ENCODE data around the gene RASGEF1C.
"Not testable (repeated sequence)": the region's sequence is repeated elsewhere in the genome, so short reads cannot be mapped to it uniquely, and the experiment has no call there.

The RASGEF1C gene

DNA sequence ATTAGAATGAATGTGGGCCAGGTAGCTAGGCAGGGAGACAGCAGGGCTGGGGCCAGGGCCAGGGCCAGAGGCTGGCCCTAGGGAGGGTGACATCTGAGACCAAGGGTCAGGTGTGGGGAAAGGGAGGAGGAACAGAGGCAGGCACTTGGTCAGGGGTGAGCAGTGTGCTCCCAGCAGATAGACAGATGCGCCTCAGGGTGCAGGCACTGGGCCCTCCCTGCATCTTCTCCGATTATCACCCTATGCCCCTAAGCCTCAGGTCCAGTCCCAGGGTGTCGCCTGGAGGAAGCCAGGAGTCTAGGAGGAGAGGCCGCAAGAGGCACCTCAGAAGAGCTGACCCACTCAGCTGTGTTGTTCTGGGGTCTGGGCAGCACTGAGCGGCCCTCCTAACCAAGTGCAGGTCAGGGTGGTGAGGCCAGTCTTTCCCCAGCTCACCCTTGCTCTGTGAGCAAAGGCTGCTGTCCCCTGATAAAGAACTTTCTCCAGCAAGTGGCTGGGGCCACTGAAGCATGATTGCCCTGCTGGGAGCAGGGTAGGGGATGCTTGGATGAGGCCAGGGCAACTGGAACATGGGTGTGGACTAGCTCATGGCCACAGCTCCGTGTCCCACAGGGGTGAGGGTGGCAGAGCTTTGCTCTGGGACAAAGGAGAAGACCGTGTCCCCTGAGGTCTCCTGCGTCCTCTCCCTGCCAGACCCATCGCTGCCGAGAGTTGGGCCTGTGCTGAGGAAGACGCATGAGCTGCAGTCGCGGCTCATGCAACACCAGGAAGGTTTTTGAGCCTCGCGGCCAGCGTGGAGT lies 2.1 kb upstream of the RASGEF1C start:
- no peak for DNase-seq (ENCODE audit: low spot score)

DNA sequence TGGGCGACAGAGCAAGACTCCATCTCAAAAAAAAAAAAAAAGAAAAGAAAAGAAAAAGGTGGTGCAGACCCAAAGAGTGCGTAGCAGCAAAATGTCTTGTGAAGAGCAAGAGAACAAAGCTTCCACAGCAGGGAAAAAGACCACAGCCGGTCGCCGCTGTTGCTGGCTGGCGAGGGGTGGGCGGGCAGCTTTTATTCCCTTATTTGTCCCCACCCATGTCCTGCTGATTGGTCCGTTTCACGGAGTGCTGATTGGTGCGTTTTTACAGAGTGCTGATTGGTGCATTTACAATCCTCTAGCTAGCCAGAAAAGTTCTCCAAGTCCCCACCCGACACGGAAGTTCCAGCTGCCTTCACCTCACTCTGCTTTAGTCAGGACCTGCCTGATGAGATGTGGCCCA lies 1.1 kb upstream of the RASGEF1C start:
- DNase-seq (ENCODE audit: low spot score) = not testable (repeated sequence)

DNA sequence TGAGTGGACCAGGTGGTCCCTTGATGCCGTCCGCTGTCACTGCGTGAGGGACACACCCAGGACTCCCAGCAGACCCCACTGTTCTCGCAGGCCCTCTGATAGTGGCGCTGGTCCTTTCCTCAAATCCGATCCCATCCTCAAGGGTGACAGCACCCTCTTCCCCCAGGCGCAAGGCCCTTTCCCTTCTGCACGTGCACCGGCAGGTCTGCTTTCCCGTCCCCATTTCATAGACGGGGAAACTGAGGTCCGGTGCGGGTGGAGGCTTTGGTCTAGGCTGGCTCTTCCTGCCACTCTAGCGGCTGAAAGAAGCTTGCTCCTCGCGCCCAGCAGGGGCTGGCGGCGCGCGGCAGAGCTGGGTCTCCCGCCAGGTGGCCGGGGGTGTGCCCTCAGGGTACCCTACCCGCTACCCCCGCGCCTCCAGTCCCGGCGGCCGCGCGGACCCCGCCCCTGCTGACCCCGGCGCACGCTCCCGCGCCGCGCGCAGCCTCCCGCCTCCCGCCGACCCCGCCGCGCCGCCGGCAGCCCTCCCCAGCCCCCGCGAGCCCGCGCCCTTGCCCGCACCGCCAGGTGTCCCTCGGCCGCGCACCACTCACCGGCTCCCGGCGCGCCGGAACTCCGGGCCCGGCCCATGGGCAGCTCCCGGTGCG lies 453 bp downstream of the RASGEF1C start:
- DNase-seq (ENCODE audit: low spot score) = no peak

DNA sequence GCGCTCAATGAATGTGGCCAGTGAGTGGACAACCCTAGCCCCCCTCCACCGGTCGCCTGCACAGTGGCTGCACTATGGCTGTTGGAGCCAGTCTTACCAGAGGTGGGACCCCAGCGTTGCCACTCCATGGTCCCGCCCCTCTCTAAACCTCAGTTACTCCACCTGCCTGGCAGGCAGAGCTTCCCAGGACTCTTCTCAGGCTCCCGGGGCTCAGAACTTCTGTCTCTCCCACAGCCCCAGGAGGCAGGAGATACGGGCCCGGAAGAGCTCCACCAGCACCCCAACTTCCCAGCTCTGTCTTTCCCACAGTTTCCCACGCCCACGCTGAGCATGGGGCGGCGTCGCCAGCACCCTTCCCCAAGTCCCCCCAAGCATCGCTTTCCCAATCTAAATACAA lies 975 bp downstream of the RASGEF1C start:
- DNase-seq (ENCODE audit: low spot score) = no peak

DNA sequence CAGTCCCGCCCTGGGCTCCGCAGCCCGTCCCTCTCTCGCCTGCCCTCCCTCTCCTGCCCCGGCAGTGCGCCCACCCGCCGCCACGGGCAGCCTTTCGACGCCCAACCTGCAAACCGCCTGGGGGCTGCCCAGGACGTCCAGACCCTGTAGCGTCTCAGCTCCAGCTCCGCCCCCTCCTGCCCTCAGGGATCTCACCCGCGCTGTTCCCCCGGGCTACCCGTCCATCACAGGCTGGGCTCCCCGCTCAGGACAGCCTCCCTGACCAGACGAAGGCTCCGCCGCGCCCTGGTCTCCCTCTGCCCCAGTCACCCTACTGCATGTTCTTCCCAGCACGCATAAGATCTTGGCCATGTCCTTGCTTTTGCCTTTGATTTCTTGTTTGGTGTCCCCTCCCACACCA lies 1.4 kb downstream of the RASGEF1C start:
- no peak for DNase-seq (ENCODE audit: low spot score)

DNA sequence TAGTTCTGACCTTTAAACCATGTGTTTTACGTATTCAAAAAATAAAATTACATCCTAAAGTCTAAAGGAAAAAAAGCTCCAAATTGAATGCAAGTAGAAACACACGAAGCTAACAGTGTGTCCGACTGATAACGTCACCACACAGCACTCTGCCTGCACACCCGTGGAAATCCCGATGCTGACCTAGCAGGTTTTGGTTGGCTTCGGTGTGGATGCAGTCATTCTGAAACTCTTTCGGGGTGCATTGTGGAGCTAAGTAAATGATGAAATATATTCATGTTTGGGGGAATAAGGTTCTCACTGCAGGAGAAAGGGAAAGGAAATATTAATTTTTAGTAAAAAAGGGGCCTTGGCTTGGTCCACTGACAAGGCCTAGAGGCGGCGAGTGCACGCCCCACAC lies 2.0 kb downstream of the RASGEF1C start:
- no peak for DNase-seq (ENCODE audit: low spot score)

DNA sequence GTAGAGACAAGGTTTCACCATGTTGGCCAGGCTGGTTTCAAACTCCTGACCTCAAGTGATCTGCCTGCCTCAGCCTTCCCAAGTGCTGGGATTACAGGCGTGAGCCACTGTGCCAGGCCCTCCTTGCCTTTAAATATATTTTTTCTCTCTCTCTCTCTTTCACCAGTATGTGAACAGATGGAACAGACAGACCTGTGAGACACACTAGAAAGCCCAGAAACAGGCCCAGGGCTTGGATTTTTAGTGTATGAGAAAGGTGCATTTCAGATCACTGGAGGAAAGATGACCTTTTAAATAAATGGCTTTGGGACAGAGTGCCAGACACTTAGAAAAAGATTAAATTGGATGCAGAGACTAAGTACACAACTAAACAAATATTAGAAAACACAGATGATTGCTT lies 3.1 kb downstream of the RASGEF1C start:
- no peak for DNase-seq (ENCODE audit: low spot score)

DNA sequence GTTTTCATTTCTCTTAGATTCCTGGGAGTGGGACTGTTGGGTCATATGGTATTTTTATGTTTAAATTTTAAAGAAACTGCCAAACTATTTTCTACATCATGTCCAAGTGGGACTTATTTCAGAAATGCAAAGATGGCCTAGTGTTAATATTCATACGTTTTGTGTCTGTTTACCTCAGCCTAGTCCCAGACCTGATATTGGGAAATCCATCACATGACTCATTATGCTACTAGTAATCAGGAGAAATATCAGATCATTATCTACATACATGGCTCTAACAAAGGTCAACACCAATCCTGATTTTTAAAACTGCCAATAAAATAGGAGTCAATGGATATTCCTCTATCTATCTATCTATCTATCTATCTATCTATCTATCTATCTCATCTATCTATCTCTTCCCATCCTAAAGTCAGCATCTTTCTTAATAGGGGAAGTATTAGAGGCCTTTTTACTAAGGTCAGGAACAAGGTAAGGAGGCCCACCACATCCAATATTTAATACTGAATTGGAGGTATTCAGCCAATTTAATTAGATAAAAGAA lies 4.7 kb downstream of the RASGEF1C start:
- no peak for DNase-seq (ENCODE audit: low spot score)

DNA sequence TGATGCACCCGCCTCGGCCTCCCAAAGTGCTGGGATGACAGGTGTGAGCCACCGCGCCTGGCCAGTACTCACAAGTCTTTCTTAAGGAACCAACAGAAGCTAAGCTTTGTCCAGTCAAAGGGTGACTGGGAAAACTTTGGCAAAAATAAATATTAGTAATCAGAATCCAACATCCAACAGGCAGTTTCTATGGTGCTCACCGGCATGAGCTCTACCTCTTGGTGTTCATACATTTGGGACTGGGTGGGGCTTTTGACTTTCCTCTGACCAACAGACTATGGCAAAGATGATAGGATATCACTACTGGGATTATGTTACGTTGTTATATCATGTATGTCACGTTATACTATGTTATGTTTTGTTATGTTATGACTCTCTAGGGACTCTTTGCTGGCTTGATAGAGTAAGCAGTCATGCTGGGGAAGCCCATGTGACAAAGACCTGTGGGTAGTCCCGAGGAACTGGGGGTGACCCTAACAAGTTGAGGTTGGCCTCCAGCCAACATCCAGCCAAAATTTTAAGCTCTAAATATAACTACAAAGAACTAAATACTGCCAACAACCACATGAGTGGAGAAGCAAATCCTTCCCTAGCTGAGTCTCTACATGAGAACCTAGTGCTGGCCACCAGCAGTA lies 6.0 kb downstream of the RASGEF1C start:
- DNase-seq (ENCODE audit: low spot score) = no peak

DNA sequence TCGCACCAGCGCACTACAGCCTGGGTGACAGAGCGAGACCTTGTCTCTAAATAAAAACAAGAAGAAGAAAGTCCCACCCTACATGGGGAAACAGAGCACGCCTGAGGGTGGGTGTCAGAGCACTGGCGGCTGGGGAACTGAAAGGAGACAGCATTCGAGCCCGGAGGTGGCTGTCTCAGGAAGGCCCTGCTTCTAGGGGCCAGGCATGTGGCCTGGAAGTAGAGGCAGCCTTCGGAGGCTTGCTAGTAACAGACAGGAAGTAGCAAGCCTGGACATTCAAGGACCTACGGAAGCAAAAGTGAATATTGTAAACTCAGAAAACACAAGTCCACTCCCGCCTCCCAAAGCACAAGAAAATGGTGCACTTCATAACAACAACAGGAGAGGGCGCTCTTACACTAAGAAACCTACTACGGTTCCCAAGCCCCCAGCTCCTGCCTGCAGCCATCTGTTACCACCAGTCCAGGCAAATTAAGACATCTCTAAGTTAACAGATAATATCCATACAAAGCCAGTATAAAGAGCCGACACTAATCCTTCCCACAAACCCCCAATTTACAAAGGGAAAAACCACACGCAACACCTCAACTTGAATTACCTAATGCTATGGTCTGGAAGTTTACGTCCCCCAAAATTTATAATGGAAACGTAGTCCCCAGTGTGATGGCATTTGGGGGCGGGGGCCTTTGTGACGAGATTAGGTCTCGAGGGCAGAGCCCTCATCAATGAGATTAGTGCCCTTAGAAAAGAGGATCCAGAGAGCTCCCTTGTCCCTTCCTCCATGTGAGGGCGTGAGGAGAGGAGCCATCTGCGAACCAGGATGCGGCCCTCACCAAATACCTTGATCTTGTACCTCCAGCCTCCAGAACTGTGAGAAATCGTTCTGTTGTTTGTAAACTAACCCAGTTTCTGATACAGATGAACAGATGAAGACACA lies 7.7 kb downstream of the RASGEF1C start:
- no peak for DNase-seq (ENCODE audit: low spot score)

DNA sequence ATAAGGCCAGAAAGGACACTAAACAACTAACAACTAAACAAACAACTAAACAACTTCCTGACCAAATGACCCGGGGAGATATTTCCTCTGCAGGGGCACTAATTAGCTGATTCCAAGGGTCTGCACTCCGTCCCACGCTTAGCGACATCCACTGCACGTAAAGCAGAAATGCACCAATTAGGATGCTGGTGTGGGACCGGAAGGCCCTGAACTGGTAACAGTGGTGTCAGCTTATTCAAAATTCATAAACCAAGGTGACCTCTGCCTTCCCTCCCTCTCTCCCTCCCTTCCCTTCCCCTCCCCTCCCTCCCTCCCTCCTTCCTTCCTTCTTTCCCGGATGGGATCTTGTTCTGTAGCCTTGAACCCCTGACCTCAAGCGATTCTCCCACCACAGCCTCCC lies 9.6 kb downstream of the RASGEF1C start:
- DNase-seq (ENCODE audit: low spot score) = no peak

DNA sequence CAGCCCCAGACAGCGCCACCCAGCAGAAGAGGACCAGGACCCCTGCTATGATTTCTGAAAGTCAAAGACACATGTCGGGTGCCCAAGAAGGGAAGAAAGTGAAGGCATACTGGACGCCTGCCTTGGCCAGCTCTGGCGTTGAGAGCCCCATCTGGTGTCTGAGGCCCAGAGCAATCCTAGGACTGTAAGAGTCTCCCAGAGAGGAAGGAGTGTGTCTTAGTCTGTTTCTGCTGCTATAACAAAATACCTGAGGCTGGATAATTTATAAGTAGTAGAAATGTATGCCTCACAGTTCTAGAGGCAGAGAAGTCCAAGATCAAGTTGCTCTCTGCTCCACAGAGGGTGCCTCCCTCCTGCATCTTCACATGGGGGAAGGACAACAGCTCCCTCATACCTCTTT lies 10.8 kb downstream of the RASGEF1C start:
- no peak for DNase-seq (ENCODE audit: low spot score)

DNA sequence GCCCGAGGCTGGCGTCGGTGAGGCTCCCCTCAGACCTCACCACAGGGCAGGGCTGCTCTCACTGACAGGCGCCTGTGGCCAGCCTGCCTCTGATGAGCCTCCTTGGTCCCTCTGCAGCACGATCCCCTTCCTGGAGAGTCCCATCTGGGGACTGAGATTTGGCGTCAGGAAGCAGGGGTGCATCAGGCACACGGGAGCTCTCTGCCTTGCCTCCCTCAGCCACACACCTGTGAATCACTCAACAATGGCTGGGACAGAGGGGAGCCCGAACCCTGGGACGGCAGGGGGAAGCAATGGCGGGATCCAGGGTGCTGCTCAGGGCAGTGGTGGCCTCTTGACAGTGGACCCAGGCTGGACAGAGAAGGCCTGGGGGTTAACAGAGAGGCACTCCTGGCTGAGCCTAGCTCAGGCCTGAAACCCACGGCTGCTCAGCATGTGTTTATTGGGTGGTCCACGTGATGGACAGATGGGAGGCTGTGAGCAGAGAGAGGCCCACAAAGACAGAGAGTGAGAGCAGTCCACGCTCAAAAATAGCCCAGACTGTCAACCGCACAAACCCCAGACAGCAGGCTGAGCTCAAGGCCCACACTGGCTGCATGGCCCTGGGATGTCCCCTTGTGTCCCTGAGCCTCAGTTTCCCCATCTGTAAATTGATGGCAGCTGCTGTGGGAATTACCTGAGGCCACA lies 11.9 kb downstream of the RASGEF1C start:
- DNase-seq (ENCODE audit: low spot score) = no peak

DNA sequence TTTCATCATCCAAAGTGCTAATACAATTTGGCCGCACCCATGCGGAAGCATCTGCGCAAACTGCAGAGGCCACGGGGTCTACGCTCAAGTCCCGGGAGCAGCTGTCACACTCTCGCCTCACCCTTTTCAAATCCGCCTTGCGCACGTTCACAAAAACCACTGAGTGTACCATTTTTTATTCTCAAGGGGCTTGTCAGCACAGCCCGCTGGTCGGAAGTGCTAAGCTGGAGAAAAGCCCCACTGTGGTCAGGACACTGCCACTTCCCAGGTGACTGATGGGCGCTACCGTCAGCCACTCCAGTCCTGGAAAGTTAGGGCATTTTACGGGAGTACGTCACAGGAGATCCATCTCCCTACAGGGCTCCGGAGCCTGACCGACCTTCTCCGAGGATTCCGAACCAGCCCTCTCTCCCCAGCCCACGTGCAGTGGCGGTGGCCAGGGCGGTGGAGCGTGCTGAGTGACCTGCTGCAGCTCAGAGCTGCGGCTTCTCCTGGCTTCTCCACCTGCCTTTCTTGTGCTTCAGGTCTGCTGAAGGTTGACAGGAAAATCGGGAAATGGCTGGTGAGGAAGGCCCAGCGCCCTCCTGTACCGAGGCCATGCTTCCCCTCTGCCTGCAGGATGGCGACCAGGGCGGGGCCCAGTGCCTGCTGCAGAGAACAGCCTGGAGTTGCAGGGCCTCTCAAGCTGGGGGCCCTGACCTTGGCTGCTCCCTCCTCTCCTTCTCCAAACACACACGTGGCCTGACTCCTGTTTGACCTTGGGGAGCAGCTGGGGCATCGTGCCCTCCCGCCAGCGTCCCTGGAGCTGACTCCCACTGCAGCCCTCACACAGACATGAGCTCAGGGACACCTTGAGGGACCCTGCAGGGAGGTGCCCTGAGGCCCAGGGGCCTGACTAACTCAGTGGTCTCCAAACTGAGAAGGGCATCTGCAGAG lies 14.3 kb downstream of the RASGEF1C start:
- no peak for DNase-seq (ENCODE audit: low spot score)

DNA sequence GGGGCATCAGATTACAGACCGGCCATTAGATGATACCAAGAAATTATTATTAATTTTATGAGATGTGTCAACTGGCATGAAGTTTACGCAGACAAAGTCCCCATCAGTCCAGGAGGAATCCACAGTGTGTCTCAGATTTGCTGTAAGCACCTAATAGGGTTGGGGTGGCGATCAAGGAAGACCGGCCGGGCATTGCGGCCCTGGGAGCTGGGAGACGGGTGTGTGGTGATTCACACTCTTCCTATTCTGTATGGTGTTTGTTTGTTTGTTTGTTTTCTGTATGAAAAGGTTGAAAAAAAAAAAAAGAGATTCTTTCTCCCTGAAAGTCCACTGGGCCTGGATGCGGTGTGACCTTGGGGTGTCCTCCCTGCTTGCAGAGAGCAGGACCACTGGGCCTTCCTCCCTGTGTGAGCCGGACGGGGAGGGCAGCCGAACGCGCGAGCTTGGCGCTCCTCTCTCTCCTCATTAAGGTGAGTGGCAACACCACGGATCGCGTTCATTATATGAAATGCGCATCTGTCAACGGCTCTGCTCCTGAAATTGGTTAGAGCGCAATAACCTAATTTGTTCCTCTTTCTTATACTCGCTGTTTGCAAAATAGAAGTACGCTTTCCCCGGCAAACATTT lies 15.1 kb downstream of the RASGEF1C start:
- no peak for DNase-seq (ENCODE audit: low spot score)

DNA sequence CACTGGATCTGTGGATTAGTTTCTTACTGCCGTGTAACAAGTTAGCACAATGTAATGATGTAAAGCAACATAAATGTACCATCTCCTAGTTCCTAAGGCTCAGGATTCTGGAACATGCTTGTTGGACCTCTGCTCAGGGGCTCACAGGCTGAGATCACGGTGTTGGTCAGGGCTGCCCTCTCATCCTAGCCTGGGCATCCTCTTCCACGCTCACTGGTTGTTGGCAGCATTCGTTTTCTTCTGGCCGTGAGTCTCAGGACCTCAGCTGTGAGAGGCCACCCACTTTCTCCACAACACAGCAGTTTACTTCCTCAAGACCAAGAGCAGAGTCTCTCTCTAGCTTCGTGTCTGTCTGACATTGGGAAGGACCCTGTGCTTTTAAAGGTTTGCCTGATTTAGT lies 17.3 kb downstream of the RASGEF1C start:
- DNase-seq (ENCODE audit: low spot score) = no peak

DNA sequence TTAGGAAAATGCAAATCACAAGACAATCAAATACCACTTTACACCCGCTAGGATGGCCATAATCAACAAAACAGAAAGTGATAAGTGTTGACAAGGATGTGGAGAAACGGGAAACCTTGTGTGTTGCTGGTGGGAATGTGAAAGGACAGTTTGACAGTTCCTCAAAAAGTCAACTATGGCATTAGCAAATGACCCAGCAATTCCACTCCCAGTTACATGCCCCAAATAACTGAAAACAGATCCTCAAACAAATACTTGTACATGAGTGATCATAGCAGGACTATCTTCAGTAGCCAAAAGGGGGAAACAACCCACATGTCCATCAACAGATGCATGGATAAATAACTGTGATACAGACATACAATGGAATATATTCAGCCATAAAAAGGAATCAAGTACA lies 21.2 kb downstream of the RASGEF1C start:
- no peak for DNase-seq (ENCODE audit: low spot score)

DNA sequence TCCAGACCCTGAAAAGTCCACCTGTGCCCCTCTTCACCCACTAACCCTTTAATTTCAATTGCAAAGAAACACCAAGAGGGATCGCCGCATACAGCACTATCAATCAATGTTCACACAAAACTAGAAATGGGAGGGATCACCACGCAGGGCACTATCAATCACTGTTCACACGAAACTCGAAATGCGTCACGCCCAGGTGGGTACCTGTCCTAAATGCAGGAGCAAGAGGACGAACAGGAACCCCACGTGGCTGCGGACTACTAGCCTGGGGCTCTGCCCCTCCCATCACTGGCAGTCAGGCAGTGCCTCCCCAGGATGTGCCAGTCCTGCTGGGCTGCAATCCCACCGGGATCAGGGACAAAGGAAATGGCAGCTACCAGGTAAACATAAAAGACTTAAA lies 28.2 kb downstream of the RASGEF1C start:
- no peak for DNase-seq (ENCODE audit: low spot score)

DNA sequence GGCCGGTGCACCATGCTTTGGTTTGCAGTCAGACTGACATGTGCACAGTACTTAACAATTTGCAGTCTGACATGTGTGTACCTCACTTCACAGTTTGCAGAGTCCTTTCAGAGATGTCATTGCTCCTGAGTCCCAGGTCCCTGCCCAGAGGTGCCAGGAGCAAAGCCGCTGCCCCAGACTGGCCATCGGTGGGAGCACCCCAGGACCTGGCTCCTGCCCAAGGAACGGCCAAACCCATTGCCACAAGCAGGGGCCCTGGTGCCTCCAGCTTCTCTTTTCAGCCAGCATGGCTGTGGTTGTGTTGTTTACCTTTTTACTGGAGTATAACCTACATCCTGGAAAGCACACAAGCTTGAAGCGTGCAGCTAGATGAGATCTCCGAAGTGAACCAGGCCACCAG lies 28.6 kb downstream of the RASGEF1C start:
- DNase-seq (ENCODE audit: low spot score) = no peak

All from left forelimb (tissue), 1 donor.